Stimulated activated CD8-positive, alpha-beta memory T cell treated with anti-CD3 and anti-CD28 coated beads, Interleukin-2, amount 100 ng/mL, for 1 hour (primary cell): Measurements from ENCODE around the gene NOP53.

Source experiments
- DNase-seq, 2 donors: peaks; one replicate each; pipeline ENCODE4 v3.0.0-alpha.2; 2020; ENCODE audit warnings: low read depth in 2 of 2

Gene NOP53

GRCh38 chr19:47805313-47805712 is 60.0 kb downstream of the NOP53 start:
- no peak for DNase-seq

GRCh38 chr19:47806435-47806834 is 61.1 kb downstream of the NOP53 start:
- no peak for DNase-seq
